C4-2B (cell line): Measurements from ENCODE around the gene GPBP1.

Source experiments
- CTCF ChIP-seq: fragments of 450-650 bp; conservative IDR thresholded peaks from 2 replicates; pipeline ENCODE4 v1.5.1; 2017; ENCODE audit warnings: mild to moderate bottlenecking
- ZFX ChIP-seq: fragments of 450-650 bp; IDR thresholded peaks from 2 replicates; pipeline ENCODE4 v1.6.1; 2017

GRCh38 chr5:57174890-57175510 is 1.1 kb downstream of the GPBP1 start:
- no peak for TF ChIP-seq CTCF
- TF ChIP-seq ZFX: no peak
